RWPE2 (cell line): ENCODE measurements around the gene TMEM114.
"Not testable (repeated sequence)": the region's sequence is repeated elsewhere in the genome, so short reads cannot be mapped to it uniquely, and the experiment has no call there.

ENCODE experiments used
- ATAC-seq: fragments of 200-7000 bp; cut with Tn5 transposase; 3 replicates; pipeline ENCODE4 v1.9.1; 2021; ENCODE audit warnings: low read depth
- DNase-seq: peaks from one replicate; pipeline ENCODE4 v3.0.0-alpha.2; 2020; ENCODE audit warnings: low spot score
- H3K27ac ChIP-seq: fragments of 450-650 bp; 2 replicates; pipeline ENCODE4 v1.5.1; 2017; ENCODE audit warnings: mild to moderate bottlenecking; ENCODE audit not compliant: poor library complexity, severe bottlenecking
- H3K27me3 ChIP-seq: fragments of 250-450 bp; sonication (Bioruptor Pico); 2 replicates; pipeline ENCODE4 v1.5.1; 2021; ENCODE audit warnings: mild to moderate bottlenecking, moderate library complexity; ENCODE audit not compliant: insufficient read depth, poor library complexity, severe bottlenecking
- H3K36me3 ChIP-seq: fragments of 250-450 bp; sonication (Bioruptor Pico); 2 replicates; pipeline ENCODE4 v1.5.1; 2020; ENCODE audit warnings: low read depth, mild to moderate bottlenecking, moderate library complexity
- H3K4me1 ChIP-seq: fragments of 250-450 bp; sonication (Bioruptor Pico); 2 replicates; pipeline ENCODE4 v1.5.1; 2021; ENCODE audit warnings: mild to moderate bottlenecking, moderate library complexity; ENCODE audit not compliant: insufficient read depth, poor library complexity, severe bottlenecking
- H3K4me3 ChIP-seq: fragments of 250-450 bp; sonication (Bioruptor Pico); 2 replicates; pipeline ENCODE4 v1.5.1; 2021; ENCODE audit warnings: mild to moderate bottlenecking, moderate library complexity; ENCODE audit not compliant: severe bottlenecking
- H3K9me3 ChIP-seq: fragments of 250-450 bp; sonication (Bioruptor Pico); 2 replicates; pipeline ENCODE4 v1.5.1; 2021; ENCODE audit warnings: mild to moderate bottlenecking, moderate library complexity; ENCODE audit not compliant: severe bottlenecking
- CTCF ChIP-seq: fragments of 450-650 bp; IDR thresholded peaks from one replicate; pipeline ENCODE4 v1.5.1; 2017; ENCODE audit warnings: mild to moderate bottlenecking, moderate library complexity; ENCODE audit not compliant: poor library complexity, severe bottlenecking

Gene TMEM114

GRCh38 chr16:8568231-8568617 is 22.1 kb downstream of the TMEM114 start:
- H3K27ac ChIP-seq = no peak overlapping the region
- H3K4me1 ChIP-seq = peaks cover 5% of the 10 kb centered on the region
- no peaks in the 10 kb centered on the region for H3K27me3 ChIP-seq
- ATAC-seq = no peak
- TF ChIP-seq CTCF = no peak
- no peak overlapping the region for H3K4me3 ChIP-seq
- H3K36me3 ChIP-seq = no peaks in the 10 kb centered on the region
- H3K9me3 ChIP-seq = no peaks in the 10 kb centered on the region
- no peak for DNase-seq

GRCh38 chr16:8567355-8568230 is 22.7 kb downstream of the TMEM114 start:
- ATAC-seq (peak; percentile 86), DNase-seq (no peak)
- H3K4me3 ChIP-seq = no peak overlapping the region
- TF ChIP-seq CTCF = peak; percentile 96
- H3K9me3 ChIP-seq = no peaks in the 10 kb centered on the region
- peaks cover 5% of the 10 kb centered on the region for H3K4me1 ChIP-seq
- no peaks in the 10 kb centered on the region for H3K27me3 ChIP-seq
- no peaks in the 10 kb centered on the region for H3K36me3 ChIP-seq
- H3K27ac ChIP-seq = no peak overlapping the region

GRCh38 chr16:8565498-8565897 is 24.8 kb downstream of the TMEM114 start:
- H3K27me3 ChIP-seq = no peaks in the 10 kb centered on the region
- H3K9me3 ChIP-seq = no peaks in the 10 kb centered on the region
- DNase-seq (no peak), ATAC-seq (peak; percentile 68)
- no peak overlapping the region for H3K4me3 ChIP-seq
- no peaks in the 10 kb centered on the region for H3K36me3 ChIP-seq
- no peak overlapping the region for H3K27ac ChIP-seq
- H3K4me1 ChIP-seq = no peaks in the 10 kb centered on the region
- no peak for TF ChIP-seq CTCF

GRCh38 chr16:8564934-8565345 is 25.4 kb downstream of the TMEM114 start:
- no peaks in the 10 kb centered on the region for H3K4me1 ChIP-seq
- no peak for TF ChIP-seq CTCF
- DNase-seq = no peak

GRCh38 chr16:8563944-8564540 is 26.3 kb downstream of the TMEM114 start:
- H3K27me3 ChIP-seq, H3K27ac ChIP-seq, H3K36me3 ChIP-seq, ATAC-seq, DNase-seq, H3K4me1 ChIP-seq, H3K9me3 ChIP-seq, H3K4me3 ChIP-seq: not testable (repeated sequence)

More at GRCh38 chr16:8564934-8565345, 25.4 kb downstream of the TMEM114 start:
- Histone ChIP-seq H3K27ac (no peak overlapping the region), H3K36me3 (no peaks in the 10 kb centered on the region), H3K4me3 (no peak overlapping the region), H3K9me3 (no peaks in the 10 kb centered on the region), H3K27me3 (no peaks in the 10 kb centered on the region)
- no peak for ATAC-seq
